ENCODE measurements around the gene HAX1.

Gene HAX1

GRCh38 chr1:154237435-154237834 is 35.0 kb upstream of the HAX1 start:
- no peak for DNase-seq (ENCODE audit: low read depth, low spot score)
- H3K4me3 ChIP-seq (ENCODE audit: low read depth, low read length) = no peak overlapping the region
- ChIA-PET POLR2A (interaction anchor here (0.8 kb wide), 1 partner anchor 17 kb away, joined by 3 read pairs; a partner anchor contains a TSS), CTCF (interaction anchor here (1.1 to 1.3 kb wide), 2 partner anchors 10 to 85 kb away, joined by 3 read pairs; no protein-coding TSS in a partner anchor)
- no peak for TF ChIP-seq CTCF (IDR thresholded peaks at IDR 0.05; ENCODE audit: insufficient read depth, low read length, missing control alignments)

GRCh38 chr1:154237880-154238506 is 34.4 kb upstream of the HAX1 start:
- CTCF ChIA-PET = interaction anchor here (1.1 to 1.3 kb wide), 2 partner anchors 10 to 85 kb away, joined by 3 read pairs; no protein-coding TSS in a partner anchor

GRCh38 chr1:154239491-154239890 is 32.9 kb upstream of the HAX1 start:
- POLR2A ChIA-PET = no interaction called here
- TF ChIP-seq CTCF (IDR thresholded peaks at IDR 0.05; ENCODE audit: insufficient read depth, low read length, missing control alignments) = no peak
- CTCF ChIA-PET = no interaction called here

More at GRCh38 chr1:154237880-154238506, 34.4 kb upstream of the HAX1 start:
- DNase-seq (ENCODE audit: low read depth, low spot score) = no peak
- H3K4me3 ChIP-seq (ENCODE audit: low read depth, low read length) = no peak overlapping the region
- no peak for TF ChIP-seq CTCF (IDR thresholded peaks at IDR 0.05; ENCODE audit: insufficient read depth, low read length, missing control alignments)
- POLR2A ChIA-PET = interaction anchor here (0.8 kb wide), 1 partner anchor 18 kb away, joined by 3 read pairs; a partner anchor contains a TSS

GRCh38 chr1:154240294-154240833 is 32.1 kb upstream of the HAX1 start:
- H3K4me3 ChIP-seq (ENCODE audit: low read depth, low read length) = no peak overlapping the region
- CTCF ChIA-PET = interaction anchor here (1.1 kb wide), 1 partner anchor 96 kb away, joined by 3 read pairs; no protein-coding TSS in a partner anchor
- POLR2A ChIA-PET = interaction anchor here (1.6 kb wide), 1 partner anchor 20 kb away, joined by 5 read pairs; the partner anchor contains the start of gene UBAP2L
- no peak for DNase-seq (ENCODE audit: low read depth, low spot score)
- no peak for TF ChIP-seq CTCF (IDR thresholded peaks at IDR 0.05; ENCODE audit: insufficient read depth, low read length, missing control alignments)

More at GRCh38 chr1:154239491-154239890, 32.9 kb upstream of the HAX1 start:
- H3K4me3 ChIP-seq (ENCODE audit: low read depth, low read length) = no peak overlapping the region
- no peak for DNase-seq (ENCODE audit: low read depth, low spot score)

GRCh38 chr1:154241703-154242351 is 30.6 kb upstream of the HAX1 start:
- CTCF ChIA-PET = interaction anchor here (0.9 to 1.1 kb wide), 2 partner anchors 16 to 42 kb away, joined by 3 to 4 read pairs; no protein-coding TSS in a partner anchor
- TF ChIP-seq CTCF (IDR thresholded peaks at IDR 0.05; ENCODE audit: insufficient read depth, low read length, missing control alignments) = no peak
- H3K4me3 ChIP-seq (ENCODE audit: low read depth, low read length) = no peak overlapping the region
- POLR2A ChIA-PET = no interaction called here
- DNase-seq (ENCODE audit: low read depth, low spot score) = no peak

- no peak for TF ChIP-seq CTCF (IDR thresholded peaks at IDR 0.05; ENCODE audit: insufficient read depth, low read length, missing control alignments)
- no peak for DNase-seq (ENCODE audit: low read depth, low spot score)
- CTCF ChIA-PET = interaction anchor here (0.6 to 1.1 kb wide), 2 partner anchors 10 to 60 kb away, joined by 3 read pairs; no protein-coding TSS in a partner anchor
- no peak overlapping the region for H3K4me3 ChIP-seq (ENCODE audit: low read depth, low read length)
- POLR2A ChIA-PET = no interaction called here
Measured at GRCh38 chr1:154253671-154254070, 18.8 kb upstream of the HAX1 start.
